Measurements from ENCODE around the gene ABCB9.

Gene ABCB9

GRCh38 chr12:122998316-122998715 lies 32.1 kb upstream of the ABCB9 start:
- no peak overlapping the region for H3K4me3 ChIP-seq (ENCODE audit: low read length)
- TF ChIP-seq ZNF274 (IDR thresholded peaks at IDR 0.05; ENCODE audit: low read depth, low read length): no peak

DNA sequence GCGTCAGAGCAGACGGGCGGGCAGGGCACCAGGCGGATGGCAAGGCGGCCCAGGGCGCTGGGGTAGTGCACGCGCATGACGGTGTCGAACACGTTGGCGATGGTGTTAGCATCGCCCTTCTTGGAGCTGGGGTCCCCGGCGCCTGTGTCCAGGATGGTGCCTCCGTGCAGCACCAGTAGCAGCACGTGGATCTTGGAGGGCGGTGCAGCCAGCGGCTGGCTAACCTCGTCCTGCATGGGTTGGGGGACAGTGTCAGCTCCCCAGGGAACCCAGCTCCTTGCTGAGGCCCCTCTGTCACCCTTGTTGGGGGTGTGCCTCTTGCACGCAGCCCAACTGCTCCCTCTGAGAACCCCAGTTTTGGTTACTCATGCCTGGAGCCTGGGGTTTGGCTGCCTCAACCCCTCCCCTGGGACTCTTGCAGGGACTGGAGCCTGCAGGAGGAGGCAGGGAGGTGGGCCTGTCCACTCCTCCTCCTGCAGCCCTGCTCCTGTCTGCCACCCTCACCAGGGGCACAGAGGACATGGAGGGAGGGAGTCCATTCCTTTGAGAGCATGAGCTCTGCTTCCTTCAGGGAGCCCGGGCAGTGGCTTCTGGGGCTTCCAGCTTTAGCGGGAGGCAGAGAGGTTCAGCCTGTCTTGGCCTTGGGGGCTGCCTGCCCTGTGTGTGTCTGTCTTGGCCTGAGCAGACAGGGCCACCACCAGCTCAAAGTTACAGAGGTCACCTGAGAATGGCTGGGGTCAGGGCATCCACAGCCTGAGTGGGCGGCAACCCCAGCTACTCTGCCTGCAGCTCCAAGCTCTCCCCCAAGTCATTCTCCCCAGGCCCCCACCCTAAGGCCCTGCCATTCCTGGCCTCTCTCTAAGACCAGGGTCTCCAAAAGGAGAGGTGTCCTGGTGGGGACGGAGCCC lies 31.3 kb upstream of the ABCB9 start:
- TF ChIP-seq ZNF274 (IDR thresholded peaks at IDR 0.05; ENCODE audit: low read depth, low read length): no peak
- H3K4me3 ChIP-seq (ENCODE audit: low read length): no peak overlapping the region

DNA sequence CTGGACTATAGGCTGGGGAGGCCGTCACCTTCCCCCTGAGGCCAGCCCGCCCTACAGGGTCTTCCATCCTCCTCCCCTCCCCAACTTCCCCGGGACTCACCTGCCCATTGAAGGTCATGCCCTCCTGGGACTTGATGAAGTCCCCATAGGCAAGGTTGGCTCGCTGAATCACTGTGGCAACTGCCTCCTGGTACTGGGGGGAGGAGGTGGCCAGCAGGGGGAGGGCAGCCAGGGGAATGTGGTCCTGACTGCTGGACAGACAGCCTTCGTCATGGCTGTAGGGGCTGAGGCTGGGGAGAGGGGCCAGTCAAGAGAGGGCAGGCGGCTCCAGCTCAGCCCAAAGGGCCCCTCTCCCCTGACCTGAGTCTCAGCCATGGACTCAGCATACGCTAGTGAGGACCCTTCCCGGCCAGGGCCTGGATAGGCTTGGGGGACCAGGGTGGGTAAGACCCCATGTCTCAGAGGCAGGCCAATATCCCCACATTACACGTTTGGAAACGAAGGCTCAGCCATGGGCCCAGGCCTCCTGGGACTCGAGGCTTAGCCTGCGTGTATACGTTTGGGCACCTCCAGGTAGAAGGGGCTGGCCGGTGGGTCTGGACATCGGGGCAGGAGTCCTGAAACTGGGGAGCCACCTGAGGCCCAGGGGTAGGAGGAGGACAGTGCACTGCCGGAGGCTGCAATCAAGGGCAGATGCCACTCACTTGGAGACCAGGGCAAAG lies 30.5 kb upstream of the ABCB9 start:
- no peak overlapping the region for H3K4me3 ChIP-seq (ENCODE audit: low read length)
- TF ChIP-seq ZNF274 (IDR thresholded peaks at IDR 0.05; ENCODE audit: low read depth, low read length): no peak

- H3K4me3 ChIP-seq (ENCODE audit: low read length): no peak overlapping the region
- TF ChIP-seq ZNF274 (IDR thresholded peaks at IDR 0.05; ENCODE audit: low read depth, low read length): no peak
These were observed 29.9 kb upstream of the ABCB9 start for GRCh38 chr12:122996188-122996601.

DNA sequence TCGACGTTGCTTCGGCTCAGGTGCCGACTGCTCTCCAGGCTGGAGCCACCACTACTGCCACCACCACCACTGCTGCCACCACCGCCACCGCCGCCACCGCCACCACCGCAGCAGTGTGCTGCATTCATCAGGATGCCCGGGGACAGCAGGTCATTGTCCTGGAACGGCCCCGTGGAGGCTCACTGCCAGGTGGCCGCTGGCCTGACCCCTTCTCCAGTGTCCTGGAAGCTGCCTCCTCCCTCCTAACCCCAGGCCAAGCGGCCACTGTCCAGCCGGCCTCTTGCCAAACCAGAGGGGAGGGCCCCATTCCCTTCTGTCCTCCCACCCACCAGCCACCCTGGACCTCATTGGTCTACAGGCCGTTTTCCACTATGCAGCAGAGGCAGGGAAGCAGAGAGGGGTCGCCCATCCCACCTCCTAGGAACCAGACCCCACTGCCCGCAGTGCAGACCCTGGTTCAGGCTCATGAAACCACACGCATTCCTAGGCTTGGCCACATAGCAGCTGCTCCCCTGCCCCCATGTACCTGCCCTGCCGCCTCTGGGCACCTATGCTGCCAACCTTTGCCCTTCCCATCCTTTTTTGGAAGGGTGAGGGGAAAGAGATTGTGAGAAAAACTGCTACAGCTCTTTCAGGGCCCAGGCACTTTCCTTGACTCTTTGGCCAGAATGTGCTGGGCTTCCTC lies 29.4 kb upstream of the ABCB9 start:
- no peak overlapping the region for H3K4me3 ChIP-seq (ENCODE audit: low read length)
- no peak for TF ChIP-seq ZNF274 (IDR thresholded peaks at IDR 0.05; ENCODE audit: low read depth, low read length)

DNA sequence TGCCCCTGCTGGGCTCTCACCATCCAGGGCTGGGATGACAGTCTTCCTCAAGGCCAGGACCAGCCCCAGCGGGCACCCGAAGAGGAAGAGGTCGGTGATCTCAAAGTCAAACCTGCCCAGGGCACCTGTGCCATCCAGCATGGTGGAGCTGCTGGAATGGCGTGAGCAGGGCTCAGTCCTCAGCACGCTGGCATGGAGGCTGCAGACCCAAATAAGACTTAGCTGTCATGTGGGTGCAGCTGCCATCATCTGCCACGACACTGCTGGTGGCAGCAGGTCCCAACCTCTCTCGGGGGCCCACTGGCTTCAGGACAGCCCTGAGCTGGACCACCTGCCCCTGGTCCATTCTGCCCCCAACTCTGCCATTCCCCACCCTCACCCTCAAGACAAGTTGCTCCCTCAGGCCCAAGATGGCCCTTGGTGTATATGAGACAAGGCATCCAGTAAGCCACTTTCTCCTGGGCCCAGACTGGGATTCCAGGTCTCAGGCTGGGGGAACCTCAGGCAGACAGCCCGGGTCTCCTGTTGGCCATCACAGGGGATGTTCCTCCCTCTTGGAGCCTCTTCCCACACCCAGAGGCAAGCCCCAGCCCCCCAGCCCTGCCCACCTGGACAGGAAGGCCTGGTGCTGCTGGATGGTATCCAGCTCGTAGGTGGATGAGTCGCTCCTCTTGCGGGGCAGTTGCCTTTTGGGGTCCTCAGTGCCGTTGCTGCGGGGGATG lies 28.7 kb upstream of the ABCB9 start:
- TF ChIP-seq ZNF274 (IDR thresholded peaks at IDR 0.05; ENCODE audit: low read depth, low read length): no peak
- H3K4me3 ChIP-seq (ENCODE audit: low read length): no peak overlapping the region

GRCh38 chr12:122994140-122994675 lies 27.9 kb upstream of the ABCB9 start:
- no peak overlapping the region for H3K4me3 ChIP-seq (ENCODE audit: low read length)
- no peak for TF ChIP-seq ZNF274 (IDR thresholded peaks at IDR 0.05; ENCODE audit: low read depth, low read length)

- no peak overlapping the region for H3K4me3 ChIP-seq (ENCODE audit: low read length)
- TF ChIP-seq ZNF274 (IDR thresholded peaks at IDR 0.05; ENCODE audit: low read depth, low read length): no peak
These were observed 26.1 kb upstream of the ABCB9 start for GRCh38 chr12:122992386-122992785.

GRCh38 chr12:122991623-122992275 lies 25.5 kb upstream of the ABCB9 start:
- no peak overlapping the region for H3K4me3 ChIP-seq (ENCODE audit: low read length)

DNA sequence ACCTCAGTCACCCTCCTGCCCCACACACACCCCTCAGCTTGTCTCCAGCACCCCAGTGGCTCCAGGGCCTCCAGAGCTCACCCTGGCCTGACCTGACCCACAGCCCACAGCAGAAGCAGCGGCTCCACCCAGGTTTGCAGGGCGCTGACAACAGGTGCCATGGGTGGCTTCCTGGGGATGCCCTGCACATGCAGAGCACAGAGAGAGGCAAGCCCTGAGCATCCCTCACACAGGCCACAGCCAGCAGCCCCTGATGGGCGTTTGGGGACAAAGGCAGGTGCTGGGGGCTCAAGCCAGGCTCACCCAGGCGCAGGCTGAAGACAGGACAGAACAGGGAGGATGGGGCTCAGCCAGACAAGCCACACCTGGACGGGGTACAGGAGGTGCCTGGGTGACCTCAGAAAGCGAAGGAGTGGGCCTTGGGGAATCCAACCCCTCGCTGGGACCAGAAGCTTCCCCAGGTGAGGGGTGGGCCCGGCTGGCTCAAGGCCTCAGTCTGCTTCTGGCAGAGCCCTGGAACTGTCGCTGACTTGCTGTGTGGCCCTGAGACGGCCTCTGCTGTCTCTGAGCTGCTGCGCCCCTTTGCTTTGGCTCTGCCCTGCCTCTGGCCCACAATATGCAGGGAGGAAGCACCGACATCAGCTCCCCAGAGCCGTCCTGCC lies 24.8 kb upstream of the ABCB9 start:
- no peak overlapping the region for H3K4me3 ChIP-seq (ENCODE audit: low read length)
- TF ChIP-seq ZNF274 (IDR thresholded peaks at IDR 0.05; ENCODE audit: low read depth, low read length): no peak

More at GRCh38 chr12:122991623-122992275, 25.5 kb upstream of the ABCB9 start:
- TF ChIP-seq ZNF274 (IDR thresholded peaks at IDR 0.05; ENCODE audit: low read depth, low read length): no peak

GRCh38 chr12:122990561-122990960 lies 24.3 kb upstream of the ABCB9 start:
- no peak overlapping the region for H3K4me3 ChIP-seq (ENCODE audit: low read length)
- no peak for TF ChIP-seq ZNF274 (IDR thresholded peaks at IDR 0.05; ENCODE audit: low read depth, low read length)

DNA sequence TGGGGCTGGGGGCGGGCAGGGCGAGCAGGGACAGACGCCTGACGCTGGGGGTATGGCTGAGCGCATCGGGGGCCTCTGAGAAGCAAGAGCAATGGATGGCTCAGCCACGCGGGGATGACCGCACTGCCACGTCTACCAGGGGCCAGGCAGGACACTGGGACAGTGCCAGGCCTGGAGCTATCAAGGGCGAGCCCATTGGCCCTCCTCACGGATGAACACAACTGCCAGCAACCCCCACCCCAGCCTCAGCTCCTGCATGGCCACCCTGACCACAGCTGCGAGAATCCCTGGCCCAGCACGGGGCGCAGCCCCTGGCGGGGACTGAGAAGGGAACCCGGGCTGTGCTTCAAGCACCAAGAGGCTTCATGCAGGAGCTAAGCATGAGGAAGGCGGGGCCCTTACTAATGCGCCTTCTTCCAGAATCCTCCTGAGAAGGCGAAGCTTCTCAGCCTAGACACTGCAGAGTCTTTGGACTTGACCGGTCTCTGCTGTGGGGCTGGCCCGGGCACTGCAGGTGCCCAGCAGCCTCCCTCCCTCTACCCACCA lies 23.7 kb upstream of the ABCB9 start:
- no peak overlapping the region for H3K4me3 ChIP-seq (ENCODE audit: low read length)
- no peak for TF ChIP-seq ZNF274 (IDR thresholded peaks at IDR 0.05; ENCODE audit: low read depth, low read length)

Data from GM08714 (cell line).